H1 (cell line): ENCODE measurements around the gene PRDM10. TPM values are rescaled to one million over a fixed set of nuclear protein-coding genes. Genes with fewer than 3 reads are reported as not detected.

Experiments used
- CTCF ChIA-PET: fragments of 300-600 bp; sonication (Branson Sonifier 250); formaldehyde crosslinking; loops from one replicate; lab custom pipeline; 2021; ENCODE audit not compliant: partially characterized antibody; lab: Charles Lee
- POLR2A ChIA-PET: fragments of 300-600 bp; sonication (Branson Sonifier 250); formaldehyde crosslinking; loops from one replicate; lab custom pipeline; 2021; ENCODE audit warnings: inconsistent platforms; ENCODE audit not compliant: partially characterized antibody; lab: Charles Lee
- DNase-seq, 2 experiments: peaks; one replicate each; pipeline versions ENCODE4 v3.0.0 to v3.0.0-alpha.2; 2010 to 2022; ENCODE audit warnings: low spot score in 2 of 2, low read depth in 1 of 2, mixed read lengths in 1 of 2
- FAIRE-seq: peaks from 2 replicates; lab custom pipeline; 2011; peaks lifted over from hg19 to GRCh38; lab: Jason Lieb, UNC
- H2AFZ ChIP-seq: 2 replicates; pipeline ENCODE4 v1.8.1; 2012; ENCODE audit warnings: low read length, inconsistent platforms
- H2AK5ac ChIP-seq: 2 replicates; pipeline ENCODE4 v1.6.1; 2013; ENCODE audit warnings: low read depth, low read length
- H2BK120ac ChIP-seq: replicated peaks from 2 replicates; pipeline ENCODE3; 2013; ENCODE audit warnings: low read depth, low read length, inconsistent platforms
- H2BK12ac ChIP-seq: 2 replicates; pipeline ENCODE4 v1.6.1; 2013; ENCODE audit warnings: low read depth, low read length
- H2BK15ac ChIP-seq: 2 replicates; pipeline ENCODE4 v1.6.1; 2013; ENCODE audit warnings: low read length
- H2BK20ac ChIP-seq: 2 replicates; pipeline ENCODE4 v1.6.1; 2013; ENCODE audit warnings: low read length
- H2BK5ac ChIP-seq: 2 replicates; pipeline ENCODE4 v1.6.1; 2013; ENCODE audit warnings: low read depth, low read length
- H3K14ac ChIP-seq: 2 replicates; pipeline ENCODE4 v1.6.1; 2013; ENCODE audit warnings: inconsistent platforms; ENCODE audit not compliant: insufficient read length
- H3K18ac ChIP-seq: 2 replicates; pipeline ENCODE4 v1.6.1; 2013; ENCODE audit warnings: low read length; ENCODE audit errors: extremely low read depth
- H3K23ac ChIP-seq: 2 replicates; pipeline ENCODE4 v1.6.1; 2013; ENCODE audit warnings: inconsistent platforms; ENCODE audit not compliant: insufficient read length
- H3K23me2 ChIP-seq: 2 replicates; pipeline ENCODE4 v1.6.1; 2013; ENCODE audit warnings: low read depth, low read length
- H3K27ac ChIP-seq: 2 replicates; pipeline ENCODE4 v1.6.1; 2011; ENCODE audit warnings: low read depth, low read length, inconsistent platforms
- H3K27me3 ChIP-seq, 4 experiments: replicated peaks in 1 of 4; 1 replicate in 1 of 4; 2 replicates in 3 of 4; pipeline versions ENCODE4 v1.6.1 to v1.8.1; 2011 to 2013; ENCODE audit warnings: low read length in 3 of 4, mild to moderate bottlenecking in 3 of 4, inconsistent platforms in 2 of 4, mixed read lengths in 2 of 4, moderate library complexity in 1 of 4; ENCODE audit not compliant: control insufficient read depth in 3 of 4, insufficient read depth in 3 of 4; ENCODE audit errors: extremely low read depth in 1 of 4
- H3K36me3 ChIP-seq, 4 experiments: 2 replicates each; pipeline versions ENCODE4 v1.6.1 to v1.8.1; 2011 to 2013; ENCODE audit warnings: mild to moderate bottlenecking in 4 of 4, low read length in 3 of 4, moderate library complexity in 2 of 4, control low read depth in 1 of 4, inconsistent platforms in 1 of 4; ENCODE audit not compliant: insufficient read depth in 4 of 4, control insufficient read depth in 2 of 4
- H3K4ac ChIP-seq: replicated peaks from 2 replicates; pipeline ENCODE3; 2013; ENCODE audit warnings: low read length, low read depth, mixed read lengths, inconsistent platforms; ENCODE audit not compliant: insufficient read length
- H3K4me1 ChIP-seq, 4 experiments: replicated peaks in 1 of 4; 1 replicate in 1 of 4; 2 replicates in 3 of 4; pipeline versions ENCODE4 v1.6.1 to v1.8.1; 2011 to 2013; ENCODE audit warnings: low read length in 3 of 4, inconsistent platforms in 2 of 4, mixed read lengths in 1 of 4; ENCODE audit not compliant: insufficient read depth in 4 of 4, control insufficient read depth in 3 of 4
- H3K4me2 ChIP-seq, 2 experiments: 2 replicates each; pipeline versions ENCODE4 v1.6.1 to v1.8.1; 2011 to 2013; ENCODE audit warnings: low read depth in 2 of 2, low read length in 2 of 2, control low read depth in 1 of 2, inconsistent platforms in 1 of 2, mild to moderate bottlenecking in 1 of 2; ENCODE audit not compliant: insufficient read depth in 1 of 2
- H3K4me3 ChIP-seq, 4 experiments: fragments of 200-600, 300-600 bp in 1 of 4; sonication (generic), shearing (Covaris generic), sonication (Bioruptor Twin) in 1 of 4; 2 replicates each; pipeline versions ENCODE4 v1.5.1 to v1.8.1; 2011 to 2016; ENCODE audit warnings: low read length in 4 of 4, low read depth in 3 of 4, control low read depth in 2 of 4, inconsistent platforms in 2 of 4, mild to moderate bottlenecking in 2 of 4, mixed read lengths in 1 of 4, moderate library complexity in 1 of 4; ENCODE audit not compliant: insufficient read depth in 2 of 4; ENCODE audit errors: extremely low read depth in 1 of 4
- H3K56ac ChIP-seq: replicated peaks from 2 replicates; pipeline ENCODE3; 2013; ENCODE audit warnings: low read depth, mild to moderate bottlenecking, mixed read lengths, low read length, inconsistent platforms; ENCODE audit not compliant: insufficient read length
- H3K79me1 ChIP-seq: 2 replicates; pipeline ENCODE4 v1.6.1; 2013; ENCODE audit warnings: low read depth, low read length, control low read depth
- H3K79me2 ChIP-seq, 2 experiments: 2 replicates each; pipeline versions ENCODE4 v1.6.1 to v1.8.1; 2012 to 2013; ENCODE audit warnings: low read length in 2 of 2, mild to moderate bottlenecking in 2 of 2, inconsistent platforms in 1 of 2; ENCODE audit not compliant: insufficient read depth in 2 of 2, control insufficient read depth in 1 of 2
- H3K9ac ChIP-seq, 4 experiments: replicated peaks in 1 of 4; 1 replicate in 1 of 4; 2 replicates in 3 of 4; pipeline versions ENCODE4 v1.6.1 to v1.8.1; 2011 to 2013; ENCODE audit warnings: low read depth in 3 of 4, low read length in 3 of 4, control low read depth in 2 of 4, mild to moderate bottlenecking in 2 of 4, moderate library complexity in 2 of 4, inconsistent platforms in 1 of 4; ENCODE audit errors: extremely low read depth in 1 of 4
- H3K9me3 ChIP-seq, 2 experiments: 2 replicates each; pipeline versions ENCODE4 v1.6.1 to v1.8.1; 2012 to 2013; ENCODE audit warnings: mild to moderate bottlenecking in 2 of 2, moderate library complexity in 2 of 2, control low read depth in 1 of 2, inconsistent platforms in 1 of 2, low read depth in 1 of 2, low read length in 1 of 2, mixed read lengths in 1 of 2; ENCODE audit not compliant: insufficient read depth in 2 of 2
- H4K20me1 ChIP-seq, 2 experiments: replicated peaks in 1 of 2; 2 replicates each; pipeline versions ENCODE3 to v1.8.1; 2011 to 2013; ENCODE audit warnings: inconsistent platforms in 2 of 2, low read length in 2 of 2, mild to moderate bottlenecking in 1 of 2; ENCODE audit not compliant: insufficient read depth in 2 of 2, control insufficient read depth in 1 of 2
- H4K5ac ChIP-seq: 2 replicates; pipeline ENCODE4 v1.6.1; 2013; ENCODE audit warnings: low read length, low read depth, mixed read lengths, inconsistent platforms; ENCODE audit not compliant: insufficient read length
- H4K8ac ChIP-seq: 2 replicates; pipeline ENCODE4 v1.8.0; 2013; ENCODE audit warnings: mild to moderate bottlenecking, moderate library complexity, low read length, inconsistent platforms; ENCODE audit not compliant: insufficient read depth; ENCODE audit errors: extremely low read depth
- H4K91ac ChIP-seq: replicated peaks from 2 replicates; pipeline ENCODE3; 2013; ENCODE audit warnings: low read length, mixed read lengths, inconsistent platforms; ENCODE audit not compliant: insufficient read length
- GABPA ChIP-seq: IDR thresholded peaks from 2 replicates; pipeline ENCODE4 v1.6.1; 2011; ENCODE audit warnings: mild to moderate bottlenecking, low read length, moderate library complexity, borderline replicate concordance; ENCODE audit not compliant: insufficient read depth
- ZNF274 ChIP-seq: IDR thresholded peaks from 2 replicates; pipeline ENCODE4 v1.7.0; 2012; ENCODE audit warnings: low read length, borderline replicate concordance; ENCODE audit errors: extremely low read depth
- polyA plus RNA-seq, 7 experiments: library from polyadenylated mRNA; depleted of rRNA in 3 of 7; stranded (reverse) in 5 of 7; unstranded in 2 of 7; fragments of >200 nt in 5 of 7; fragments of 200-250 nt in 2 of 7; gene quantifications; 1 replicate in 5 of 7; 2 replicates in 1 of 7; 4 replicates in 1 of 7; pipeline versions ENCODE4 v1.2.1 to v1.2.3, GENCODE V29; 2011 to 2013; ENCODE audit warnings: missing spikeins in 2 of 7, mixed read lengths in 2 of 7
- total RNA-seq: library from RNA; stranded (reverse); fragmentation: NEBNext Ultra II Directional; extraction: Animal tissue kit (Norgen Biotek cat#: 25700); gene quantifications from 2 replicates; pipeline ENCODE4 v1.2.1, GENCODE V29; 2021

The PRDM10 gene
- total and polyA plus RNA-seq, 2 of the 8 experiments (the other 6 are each of a cell fraction or from before 2014, with no cell fraction given): 15.5 to 19.2 TPM

DNA sequence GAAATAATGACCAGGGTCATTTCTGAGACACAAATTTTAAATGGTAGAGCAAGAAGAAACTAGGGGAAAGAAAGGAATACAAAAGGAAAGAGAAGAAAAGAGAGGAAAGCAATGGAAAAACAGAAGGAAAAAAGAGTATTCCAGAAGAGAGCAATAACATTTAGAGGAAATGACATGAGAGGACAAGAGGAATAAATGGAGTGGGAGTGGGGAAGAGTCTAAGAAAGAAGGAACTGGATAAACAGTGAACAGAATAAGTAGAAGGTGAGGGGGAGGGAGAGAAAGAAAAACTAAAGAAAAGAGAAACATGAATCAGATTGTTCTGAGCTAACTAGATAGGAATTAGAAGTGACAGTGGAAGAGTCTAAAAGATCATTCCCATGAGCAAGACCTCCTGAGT lies 28.4 kb downstream of the PRDM10 start:
- POLR2A ChIA-PET: interaction anchor here (0.8 to 1.5 kb wide), 3 partner anchors 19 to 28 kb away, joined by 3 to 9 read pairs (median 3); partner anchors contain the start of gene PRDM10
- no peak overlapping the region for H4K8ac ChIP-seq
- no peak for DNase-seq
- H2BK12ac ChIP-seq: no peak overlapping the region
- no peak for FAIRE-seq
- peaks cover 0 to 21% of the 10 kb centered on the region in 2 experiments; a peak in 2 of 4 replicates for H3K79me2 ChIP-seq
- H3K36me3 ChIP-seq: no peaks in the 10 kb centered on the region
- H2BK20ac ChIP-seq: no peak overlapping the region
- no peak overlapping the region for H2AK5ac ChIP-seq
- no peak overlapping the region for H2BK120ac ChIP-seq
- no peak overlapping the region for H3K4me2 ChIP-seq
- peaks cover 0 to 4% of the 10 kb centered on the region in 2 experiments for H4K20me1 ChIP-seq
- H3K9me3 ChIP-seq: no peaks in the 10 kb centered on the region
- H3K79me1 ChIP-seq: peaks cover 6% of the 10 kb centered on the region; the same call in 1 of the 2 replicates
- no peak overlapping the region for H2AFZ ChIP-seq
- H3K4me3 ChIP-seq: no peak overlapping the region
- no peak overlapping the region for H4K5ac ChIP-seq
- H3K27ac ChIP-seq: no peak overlapping the region
- H3K18ac ChIP-seq: no peak overlapping the region
- H2BK15ac ChIP-seq: no peak overlapping the region
- H3K23ac ChIP-seq: no peak overlapping the region
- no peak overlapping the region for H3K56ac ChIP-seq
- CTCF ChIA-PET: interaction anchor here (1.1 to 1.9 kb wide), 4 partner anchors 9 to 28 kb away, joined by 3 to 14 read pairs (median 4); no protein-coding TSS in a partner anchor
- no peak overlapping the region for H3K14ac ChIP-seq
- H3K4ac ChIP-seq: no peak overlapping the region
- no peak overlapping the region for H4K91ac ChIP-seq
- no peak overlapping the region for H2BK5ac ChIP-seq
- no peak overlapping the region for H3K9ac ChIP-seq
- H3K4me1 ChIP-seq: no peaks in the 10 kb centered on the region; a peak in 1 of 7 replicates
- no peaks in the 10 kb centered on the region for H3K27me3 ChIP-seq
- H3K23me2 ChIP-seq: no peaks in the 10 kb centered on the region
- TF ChIP-seq ZNF274: no peak
- TF ChIP-seq GABPA: no peak
